IMR-90 (cell line): ENCODE results near the gene IGLL1. TPM values are rescaled to one million over a fixed set of nuclear protein-coding genes. Genes with fewer than 3 reads are reported as not detected.

Experiments
- ATAC-seq: fragments of 200-7000 bp; cut with Tn5 transposase; 2 replicates; pipeline ENCODE4 v1.9.1; 2020; ENCODE audit warnings: low read depth, mild to moderate bottlenecking, moderate library complexity
- BruUV-seq: library from RNA; stranded (reverse); fragments of 400-500 nt; replicated peaks from 2 replicates; lab custom pipeline; 2021; lab: Mats Ljungman, UMichigan
- CTCF ChIA-PET: fragments of 300-600 bp; formaldehyde crosslinking; extraction: SDS; loops from one replicate; lab custom pipeline; 2021; ENCODE audit warnings: antibody characterized with exemption; lab: Yijun Ruan, JAX
- POLR2A ChIA-PET: fragments of 300-600 bp; sonication (Branson Sonifier 250); formaldehyde crosslinking; loops from one replicate; lab custom pipeline; 2022; ENCODE audit warnings: antibody characterized with exemption; ENCODE audit not compliant: unreplicated experiment; lab: Charles Lee
- DNase-seq: peaks from one replicate; pipeline ENCODE4 v3.0.0; 2013
- H2AFZ ChIP-seq: replicated peaks from 2 replicates; pipeline ENCODE3; 2013; ENCODE audit warnings: low read length, mild to moderate bottlenecking; ENCODE audit not compliant: poor library complexity
- H2AK5ac ChIP-seq: 2 replicates; pipeline ENCODE4 v1.6.1; 2013; ENCODE audit warnings: low read depth, low read length, inconsistent platforms
- H2AK9ac ChIP-seq: replicated peaks from 2 replicates; pipeline ENCODE3; 2013; ENCODE audit warnings: mild to moderate bottlenecking, low read depth, low read length, moderate library complexity; ENCODE audit not compliant: poor library complexity
- H2BK120ac ChIP-seq: 2 replicates; pipeline ENCODE4 v1.6.1; 2013; ENCODE audit warnings: low read depth, low read length, inconsistent platforms
- H2BK15ac ChIP-seq: 3 replicates; pipeline ENCODE4 v1.6.1; 2013; ENCODE audit warnings: low read depth, low read length, inconsistent platforms
- H2BK20ac ChIP-seq: 2 replicates; pipeline ENCODE4 v1.6.1; 2013; ENCODE audit warnings: low read depth, mild to moderate bottlenecking, inconsistent platforms, low read length, moderate library complexity
- H2BK5ac ChIP-seq: 2 replicates; pipeline ENCODE4 v1.6.1; 2013; ENCODE audit warnings: mild to moderate bottlenecking, low read depth, low read length, inconsistent platforms; ENCODE audit not compliant: poor library complexity, severe bottlenecking
- H3K14ac ChIP-seq: replicated peaks from 2 replicates; pipeline ENCODE4 v1.6.1; 2013; ENCODE audit warnings: low read depth, low read length, inconsistent platforms
- H3K18ac ChIP-seq: 2 replicates; pipeline ENCODE4 v1.6.1; 2013; ENCODE audit warnings: low read depth, low read length, control low read depth
- H3K23ac ChIP-seq: 2 replicates; pipeline ENCODE4 v1.6.1; 2013; ENCODE audit warnings: low read depth, low read length, inconsistent platforms
- H3K27ac ChIP-seq: 2 replicates; pipeline ENCODE4 v1.5.1; 2013; ENCODE audit warnings: mild to moderate bottlenecking, control low read depth, low read length; ENCODE audit not compliant: insufficient read depth
- H3K27me3 ChIP-seq: 2 replicates; pipeline ENCODE4 v1.6.1; 2013; ENCODE audit warnings: low read length; ENCODE audit not compliant: control insufficient read depth, insufficient read depth
- H3K36me3 ChIP-seq: 2 replicates; pipeline ENCODE4 v1.6.1; 2013; ENCODE audit warnings: low read length, mixed read lengths; ENCODE audit not compliant: control insufficient read depth, insufficient read depth
- H3K4ac ChIP-seq: 2 replicates; pipeline ENCODE4 v1.6.1; 2013; ENCODE audit warnings: low read depth, low read length, inconsistent platforms
- H3K4me1 ChIP-seq: 2 replicates; pipeline ENCODE4 v1.6.1; 2013; ENCODE audit warnings: low read length, mixed read lengths; ENCODE audit not compliant: control insufficient read depth, insufficient read depth
- H3K4me2 ChIP-seq: 2 replicates; pipeline ENCODE4 v1.6.1; 2013; ENCODE audit warnings: low read depth, mild to moderate bottlenecking, control low read depth, low read length, moderate library complexity
- H3K4me3 ChIP-seq: 2 replicates; pipeline ENCODE4 v1.5.1; 2013; ENCODE audit warnings: low read depth, mild to moderate bottlenecking, control low read depth, low read length, moderate library complexity; ENCODE audit not compliant: insufficient read depth
- H3K56ac ChIP-seq: 2 replicates; pipeline ENCODE4 v1.6.1; 2013; ENCODE audit warnings: low read length, inconsistent platforms; ENCODE audit not compliant: insufficient read depth; ENCODE audit errors: extremely low read depth
- H3K79me1 ChIP-seq, 2 experiments: 2 replicates each; pipeline ENCODE4 v1.6.1; 2013; ENCODE audit warnings: low read length in 2 of 2, inconsistent platforms in 1 of 2, low read depth in 1 of 2
- H3K9ac ChIP-seq: 2 replicates; pipeline ENCODE4 v1.6.1; 2013; ENCODE audit warnings: low read depth, low read length, control low read depth
- H3K9me1 ChIP-seq: 2 replicates; pipeline ENCODE4 v1.6.1; 2013; ENCODE audit warnings: low read length, inconsistent platforms; ENCODE audit not compliant: insufficient read depth
- H3K9me3 ChIP-seq: 2 replicates; pipeline ENCODE4 v1.6.1; 2013; ENCODE audit warnings: low read length; ENCODE audit not compliant: control insufficient read depth, insufficient read depth
- H4K20me1 ChIP-seq: 2 replicates; pipeline ENCODE4 v1.6.1; 2013; ENCODE audit warnings: low read length, inconsistent platforms; ENCODE audit not compliant: insufficient read depth
- H4K5ac ChIP-seq: 2 replicates; pipeline ENCODE4 v1.6.1; 2013; ENCODE audit warnings: mild to moderate bottlenecking, low read depth, low read length, control low read depth
- H4K8ac ChIP-seq, 2 experiments: 2 replicates each; pipeline ENCODE4 v1.6.1; 2013; ENCODE audit warnings: low read depth in 2 of 2, low read length in 2 of 2, control low read depth in 1 of 2, inconsistent platforms in 1 of 2
- H4K91ac ChIP-seq: 2 replicates; pipeline ENCODE4 v1.6.1; 2013; ENCODE audit warnings: low read depth, low read length, inconsistent platforms; ENCODE audit not compliant: insufficient read depth
- CEBPB ChIP-seq: IDR thresholded peaks from 2 replicates; pipeline ENCODE4 v1.6.1; 2012; ENCODE audit warnings: low read depth, low read length, improper control_type of control experiment
- CHD1 ChIP-seq: IDR thresholded peaks from 2 replicates; pipeline ENCODE4 v1.6.1; 2012; ENCODE audit warnings: low read depth, low read length, improper control_type of control experiment
- FOS ChIP-seq: fragments of 150-350 bp; IDR thresholded peaks from 2 replicates; pipeline ENCODE4 v1.6.1; 2016; ENCODE audit warnings: low read depth, low read length
- MXI1 ChIP-seq: IDR thresholded peaks from 2 replicates; pipeline ENCODE4 v1.6.1; 2012; ENCODE audit warnings: low read depth, mild to moderate bottlenecking, low read length, moderate library complexity, borderline replicate concordance
- NFE2L2 ChIP-seq: fragments of 150-350 bp; IDR thresholded peaks from 2 replicates; pipeline ENCODE4 v1.6.1; 2016; ENCODE audit warnings: low read depth, mild to moderate bottlenecking, low read length
- RCOR1 ChIP-seq: IDR thresholded peaks from 2 replicates; pipeline ENCODE4 v1.6.1; 2012; ENCODE audit warnings: mild to moderate bottlenecking, low read length, improper control_type of control experiment; ENCODE audit not compliant: insufficient replicate concordance
- USF2 ChIP-seq: fragments of 150-350 bp; IDR thresholded peaks from 2 replicates; pipeline ENCODE4 v1.6.1; 2017; ENCODE audit warnings: mild to moderate bottlenecking, antibody characterized with exemption, low read length, low read depth
- WGBS, 2 experiments: methylation state at CpG; one replicate each; pipeline versions ENCODE4 v1.1.5 to v1.1.7; 2013; ENCODE audit warnings: missing lambda C conversion rate in 2 of 2; ENCODE audit not compliant: insufficient read length in 1 of 2; ENCODE audit errors: extremely low coverage in 2 of 2; 5-methylcytosine and 5-hydroxymethylcytosine counted together
- dilution Hi-C: fragments of 300-500 bp; cut with HindIII; formaldehyde crosslinking; loops from one replicate; pipeline ENCODE4 v1.14.3; 2018; ENCODE audit warnings: low sequenced_read_pairs; ENCODE audit not compliant: unreplicated experiment
- in situ Hi-C: fragments of 300-500 bp; cut with MboI; formaldehyde crosslinking; loops from 3 replicates; pipeline ENCODE4 v1.14.3; 2019; ENCODE audit warnings: low sequenced_read_pairs, inconsistent platforms, mixed read lengths
- intact Hi-C: fragments of 100-400 bp; cut with micrococcal nuclease; formaldehyde crosslinking; loops from 2 replicates; pipeline ENCODE4 v1.10.0; 2022
- polyA plus RNA-seq, 3 experiments: library from polyadenylated mRNA; depleted of rRNA; stranded (reverse); fragments of >200 nt; gene quantifications; 2 replicates each; pipeline ENCODE4 v1.2.3, GENCODE V29; 2012; ENCODE audit warnings: low replicate concordance in 1 of 3
- total RNA-seq: library from RNA; depleted of rRNA; stranded (reverse); fragments of >200 nt; gene quantifications from 2 replicates; pipeline ENCODE4 v1.2.3, GENCODE V29; 2012

IGLL1 gene
- total and polyA plus RNA-seq, 2 of the 4 experiments (the other 2 are of a cell fraction): not detected

DNA sequence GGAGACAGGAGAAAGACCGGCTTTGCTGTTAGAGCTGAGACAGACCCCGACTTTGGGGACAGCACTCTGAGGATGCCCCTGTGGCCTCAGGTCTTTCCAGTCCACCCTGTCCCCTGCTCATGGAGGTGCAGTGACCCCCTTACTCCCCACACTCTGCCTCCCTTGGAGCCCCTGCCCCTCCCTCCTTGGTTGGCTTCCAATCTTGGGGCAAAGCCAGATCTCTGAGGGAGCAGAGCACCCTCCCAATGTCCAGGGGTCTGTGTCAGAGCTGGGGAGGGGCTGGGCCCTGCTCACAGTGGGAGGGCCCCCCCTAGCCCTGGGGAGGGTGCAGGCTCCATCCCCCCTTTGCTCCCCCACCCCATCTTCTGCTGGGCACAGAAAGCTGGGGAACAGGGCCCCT is 50.0 kb downstream of the IGLL1 start:
- WGBS, 2 experiments: no CpG with 5 or more reads among the region's 2 CpGs
- intact Hi-C loops: no loop called here
- ChIA-PET POLR2A (no interaction called here), CTCF (interaction anchor here (0.5 kb wide), 1 partner anchor 575 kb away, joined by 3 read pairs; no protein-coding TSS in a partner anchor)
- Histone ChIP-seq H2AK9ac (no peak overlapping the region), H3K9ac (no peak overlapping the region), H2AFZ (no peak overlapping the region), H3K4me1 (no peaks in the 10 kb centered on the region), H3K56ac (no peak overlapping the region), H4K8ac (no peak overlapping the region), H3K14ac (no peak overlapping the region), H4K91ac (no peak overlapping the region), H3K23ac (no peak overlapping the region), H3K36me3 (no peaks in the 10 kb centered on the region), H3K9me3 (no peaks in the 10 kb centered on the region), H2AK5ac (no peak overlapping the region), H2BK15ac (no peak overlapping the region), H3K4me2 (no peak overlapping the region), H4K20me1 (no peaks in the 10 kb centered on the region; the same call in 1 of the 2 replicates), H3K4me3 (no peak overlapping the region), H2BK120ac (no peak overlapping the region), H2BK5ac (no peak overlapping the region), H3K27ac (no peak overlapping the region), H4K5ac (no peak overlapping the region), H3K18ac (no peak overlapping the region), H3K4ac (no peak overlapping the region), H3K9me1 (no peaks in the 10 kb centered on the region), H3K79me1 (no peaks in the 10 kb centered on the region), H3K27me3 (peaks cover 24% of the 10 kb centered on the region), H2BK20ac (no peak overlapping the region)
- DNase-seq (no peak), ATAC-seq (no peak)
- dilution Hi-C loops: no loop called here
- TF ChIP-seq FOS (no peak), USF2 (no peak), MXI1 (no peak), CEBPB (no peak), CHD1 (no peak), RCOR1 (no peak), NFE2L2 (no peak)
- BruUV-seq: no TSS peak
- in situ Hi-C loops: no loop called here
